ENCODE data around the gene ANKRD62.
"Not testable (repeated sequence)": the region's sequence is repeated elsewhere in the genome, so short reads cannot be mapped to it uniquely, and the experiment has no call there.

Gene ANKRD62

GRCh38 chr18:12066910-12067511 is 26.6 kb upstream of the ANKRD62 start:
- no peak overlapping the region for H3K4me3 ChIP-seq (ENCODE audit: insufficient read length, low read depth)
- no peaks in the 10 kb centered on the region for H3K36me3 ChIP-seq (ENCODE audit: insufficient read depth, insufficient read length, low read length)
- H3K9me3 ChIP-seq (ENCODE audit: insufficient read depth, low read length), result peaks cover 31% of the 10 kb centered on the region; the same call in 1 of the 2 replicates
- no peaks in the 10 kb centered on the region for H3K27me3 ChIP-seq (ENCODE audit: insufficient read depth, insufficient read length)
- no peak for DNase-seq (ENCODE audit: low read depth, low spot score)
- no peaks in the 10 kb centered on the region for H3K4me1 ChIP-seq (ENCODE audit: insufficient read depth, insufficient read length)
- TF ChIP-seq ZNF274 (IDR thresholded peaks at IDR 0.05; ENCODE audit: low read depth, low read length), result no peak
- TF ChIP-seq YY1 (IDR thresholded peaks at IDR 0.05; ENCODE audit: insufficient read depth, insufficient read length), result no peak
- TF ChIP-seq SUZ12 (IDR thresholded peaks at IDR 0.05; ENCODE audit: extremely low read depth, insufficient read depth, insufficient read length), result no peak
- no peak overlapping the region for H3K9ac ChIP-seq (ENCODE audit: insufficient read length, low read depth)

GRCh38 chr18:12067671-12068070 is 26.0 kb upstream of the ANKRD62 start:
- Histone ChIP-seq H3K9ac (ENCODE audit: insufficient read length, low read depth) (no peak overlapping the region), H3K4me3 (ENCODE audit: insufficient read length, low read depth) (no peak overlapping the region), H3K4me1 (ENCODE audit: insufficient read depth, insufficient read length) (no peaks in the 10 kb centered on the region), H3K9me3 (ENCODE audit: insufficient read depth, low read length) (peaks cover 24% of the 10 kb centered on the region; the same call in 1 of the 2 replicates), H3K36me3 (ENCODE audit: insufficient read depth, insufficient read length, low read length) (no peaks in the 10 kb centered on the region), H3K27me3 (ENCODE audit: insufficient read depth, insufficient read length) (no peaks in the 10 kb centered on the region)
- TF ChIP-seq YY1 (IDR thresholded peaks at IDR 0.05; ENCODE audit: insufficient read depth, insufficient read length) (no peak), SUZ12 (IDR thresholded peaks at IDR 0.05; ENCODE audit: extremely low read depth, insufficient read depth, insufficient read length) (no peak), ZNF274 (IDR thresholded peaks at IDR 0.05; ENCODE audit: low read depth, low read length) (no peak)
- DNase-seq (ENCODE audit: low read depth, low spot score), result no peak

GRCh38 chr18:12068316-12068949 is 25.2 kb upstream of the ANKRD62 start:
- not testable (repeated sequence) for H3K36me3 ChIP-seq (ENCODE audit: insufficient read depth, insufficient read length, low read length); DNase-seq (ENCODE audit: low read depth, low spot score); H3K4me3 ChIP-seq (ENCODE audit: insufficient read length, low read depth); H3K9ac ChIP-seq (ENCODE audit: insufficient read length, low read depth); H3K27me3 ChIP-seq (ENCODE audit: insufficient read depth, insufficient read length); H3K4me1 ChIP-seq (ENCODE audit: insufficient read depth, insufficient read length)
- H3K9me3 ChIP-seq (ENCODE audit: insufficient read depth, low read length), result peaks cover 17% of the 10 kb centered on the region; the same call in 1 of the 2 replicates

GRCh38 chr18:12068950-12069320 is 24.7 kb upstream of the ANKRD62 start:
- Histone ChIP-seq H3K9me3 (ENCODE audit: insufficient read depth, low read length) (peaks cover 13% of the 10 kb centered on the region; the same call in 1 of the 2 replicates), H3K27me3 (ENCODE audit: insufficient read depth, insufficient read length) (no peaks in the 10 kb centered on the region), H3K9ac (ENCODE audit: insufficient read length, low read depth) (no peak overlapping the region), H3K4me1 (ENCODE audit: insufficient read depth, insufficient read length) (no peaks in the 10 kb centered on the region), H3K4me3 (ENCODE audit: insufficient read length, low read depth) (no peak overlapping the region), H3K36me3 (ENCODE audit: insufficient read depth, insufficient read length, low read length) (no peaks in the 10 kb centered on the region)
- DNase-seq (ENCODE audit: low read depth, low spot score), result no peak
- no peak for TF ChIP-seq SUZ12 (IDR thresholded peaks at IDR 0.05; ENCODE audit: extremely low read depth, insufficient read depth, insufficient read length)
- no peak for TF ChIP-seq ZNF274 (IDR thresholded peaks at IDR 0.05; ENCODE audit: low read depth, low read length)
- TF ChIP-seq YY1 (IDR thresholded peaks at IDR 0.05; ENCODE audit: insufficient read depth, insufficient read length), result no peak

- H3K9me3 ChIP-seq (ENCODE audit: insufficient read depth, low read length), result peaks cover 13% of the 10 kb centered on the region; the same call in 1 of the 2 replicates
- H3K9ac ChIP-seq (ENCODE audit: insufficient read length, low read depth), result not testable (repeated sequence)
Observed at GRCh38 chr18:12071066-12071465, 22.6 kb upstream of the ANKRD62 start.

GRCh38 chr18:12072996-12073395 is 20.6 kb upstream of the ANKRD62 start:
- no peak for DNase-seq (ENCODE audit: low read depth, low spot score)
- Histone ChIP-seq H3K36me3 (ENCODE audit: insufficient read depth, insufficient read length, low read length) (no peaks in the 10 kb centered on the region), H3K9ac (ENCODE audit: insufficient read length, low read depth) (no peak overlapping the region), H3K4me3 (ENCODE audit: insufficient read length, low read depth) (no peak overlapping the region), H3K27me3 (ENCODE audit: insufficient read depth, insufficient read length) (peaks cover 11% of the 10 kb centered on the region), H3K4me1 (ENCODE audit: insufficient read depth, insufficient read length) (no peaks in the 10 kb centered on the region), H3K9me3 (ENCODE audit: insufficient read depth, low read length) (peaks cover under 1% of the 10 kb centered on the region; the same call in 1 of the 2 replicates)
- TF ChIP-seq ZNF274 (IDR thresholded peaks at IDR 0.05; ENCODE audit: low read depth, low read length) (no peak), YY1 (IDR thresholded peaks at IDR 0.05; ENCODE audit: insufficient read depth, insufficient read length) (no peak), SUZ12 (IDR thresholded peaks at IDR 0.05; ENCODE audit: extremely low read depth, insufficient read depth, insufficient read length) (no peak)

More at GRCh38 chr18:12071066-12071465, 22.6 kb upstream of the ANKRD62 start:
- H3K4me3 ChIP-seq (ENCODE audit: insufficient read length, low read depth); H3K4me1 ChIP-seq (ENCODE audit: insufficient read depth, insufficient read length); H3K27me3 ChIP-seq (ENCODE audit: insufficient read depth, insufficient read length); DNase-seq (ENCODE audit: low read depth, low spot score); H3K36me3 ChIP-seq (ENCODE audit: insufficient read depth, insufficient read length, low read length): not testable (repeated sequence)

GRCh38 chr18:12074736-12075135 is 18.9 kb upstream of the ANKRD62 start:
- peaks cover 11% of the 10 kb centered on the region for H3K27me3 ChIP-seq (ENCODE audit: insufficient read depth, insufficient read length)
- no peaks in the 10 kb centered on the region for H3K36me3 ChIP-seq (ENCODE audit: insufficient read depth, insufficient read length, low read length)
- no peak for DNase-seq (ENCODE audit: low read depth, low spot score)
- H3K9me3 ChIP-seq (ENCODE audit: insufficient read depth, low read length), result no peaks in the 10 kb centered on the region
- no peaks in the 10 kb centered on the region for H3K4me1 ChIP-seq (ENCODE audit: insufficient read depth, insufficient read length)
- no peak overlapping the region for H3K4me3 ChIP-seq (ENCODE audit: insufficient read length, low read depth)
- TF ChIP-seq ZNF274 (IDR thresholded peaks at IDR 0.05; ENCODE audit: low read depth, low read length) (no peak), YY1 (IDR thresholded peaks at IDR 0.05; ENCODE audit: insufficient read depth, insufficient read length) (no peak), SUZ12 (IDR thresholded peaks at IDR 0.05; ENCODE audit: extremely low read depth, insufficient read depth, insufficient read length) (no peak)
- no peak overlapping the region for H3K9ac ChIP-seq (ENCODE audit: insufficient read length, low read depth)
